Subcutaneous adipose tissue (tissue), 4 donors: ENCODE results near the gene UPK1B. TPM values are rescaled to one million over a fixed set of nuclear protein-coding genes. Genes with fewer than 3 reads are reported as not detected.

ENCODE experiments used
- total RNA-seq, 4 donors: library from RNA; depleted of rRNA; stranded (reverse); fragments of >200 nt; gene quantifications; one replicate each; pipeline ENCODE4 v1.1.0, GENCODE V29; 2016
- TF ChIP-seq, protein P1 (sequence below): fragments of 450-650 bp; IDR thresholded peaks from one replicate; pipeline ENCODE4 v1.5.1; 2016; ENCODE audit warnings: low read depth, mild to moderate bottlenecking, control low read depth, antibody characterized with exemption, moderate library complexity

Gene UPK1B
- total RNA-seq, 4 donors from 2014 or later, result 0.65 TPM; not detected in 3

GRCh38 chr3:119184111-119184510 is 10.7 kb downstream of the UPK1B start:
- TF ChIP-seq, protein P1, sequence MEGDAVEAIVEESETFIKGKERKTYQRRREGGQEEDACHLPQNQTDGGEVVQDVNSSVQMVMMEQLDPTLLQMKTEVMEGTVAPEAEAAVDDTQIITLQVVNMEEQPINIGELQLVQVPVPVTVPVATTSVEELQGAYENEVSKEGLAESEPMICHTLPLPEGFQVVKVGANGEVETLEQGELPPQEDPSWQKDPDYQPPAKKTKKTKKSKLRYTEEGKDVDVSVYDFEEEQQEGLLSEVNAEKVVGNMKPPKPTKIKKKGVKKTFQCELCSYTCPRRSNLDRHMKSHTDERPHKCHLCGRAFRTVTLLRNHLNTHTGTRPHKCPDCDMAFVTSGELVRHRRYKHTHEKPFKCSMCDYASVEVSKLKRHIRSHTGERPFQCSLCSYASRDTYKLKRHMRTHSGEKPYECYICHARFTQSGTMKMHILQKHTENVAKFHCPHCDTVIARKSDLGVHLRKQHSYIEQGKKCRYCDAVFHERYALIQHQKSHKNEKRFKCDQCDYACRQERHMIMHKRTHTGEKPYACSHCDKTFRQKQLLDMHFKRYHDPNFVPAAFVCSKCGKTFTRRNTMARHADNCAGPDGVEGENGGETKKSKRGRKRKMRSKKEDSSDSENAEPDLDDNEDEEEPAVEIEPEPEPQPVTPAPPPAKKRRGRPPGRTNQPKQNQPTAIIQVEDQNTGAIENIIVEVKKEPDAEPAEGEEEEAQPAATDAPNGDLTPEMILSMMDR, result no peak

DNA sequence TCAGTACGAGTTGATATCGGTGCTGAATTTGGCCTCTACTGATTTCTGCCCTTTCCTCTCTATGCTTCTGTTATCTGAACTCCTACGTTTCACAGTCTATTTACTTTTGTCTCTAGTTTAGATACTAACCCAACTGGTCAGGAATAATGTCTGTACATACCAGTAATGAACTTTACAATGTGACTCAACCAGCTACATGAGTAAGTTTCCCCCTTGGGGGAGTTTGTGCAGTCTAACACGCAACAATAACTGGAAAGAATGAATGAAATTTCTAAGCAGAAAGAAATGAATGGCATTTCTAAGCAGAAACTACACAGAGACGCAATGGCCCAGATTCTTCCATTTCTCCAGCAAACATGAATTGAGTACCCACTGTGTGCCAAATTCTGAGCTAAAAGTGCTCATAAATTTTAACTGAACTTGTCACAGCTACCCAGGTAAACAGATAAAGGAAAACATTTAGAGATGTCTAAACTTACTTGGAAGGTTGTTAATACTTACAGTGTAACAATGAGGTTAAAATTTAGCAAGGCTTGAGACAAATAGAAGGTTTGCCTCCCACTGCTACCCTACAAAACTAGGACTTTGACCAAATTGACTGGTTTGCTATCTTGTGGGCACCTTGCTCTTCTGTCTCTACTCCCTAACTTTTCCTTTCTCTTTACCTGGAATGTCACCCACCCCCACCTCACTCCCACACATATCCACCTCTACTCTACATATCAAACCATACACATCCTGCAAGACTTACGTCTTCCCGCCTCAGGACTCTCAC is 11.6 kb downstream of the UPK1B start:
- TF ChIP-seq, protein P1, result no peak

GRCh38 chr3:119187266-119187665 is 13.9 kb downstream of the UPK1B start:
- TF ChIP-seq, protein P1, result no peak

GRCh38 chr3:119191800-119192199 is 18.4 kb downstream of the UPK1B start:
- TF ChIP-seq, protein P1, result no peak

- TF ChIP-seq, protein P1, result no peak
These were observed 21.1 kb downstream of the UPK1B start for GRCh38 chr3:119194237-119195150.

DNA sequence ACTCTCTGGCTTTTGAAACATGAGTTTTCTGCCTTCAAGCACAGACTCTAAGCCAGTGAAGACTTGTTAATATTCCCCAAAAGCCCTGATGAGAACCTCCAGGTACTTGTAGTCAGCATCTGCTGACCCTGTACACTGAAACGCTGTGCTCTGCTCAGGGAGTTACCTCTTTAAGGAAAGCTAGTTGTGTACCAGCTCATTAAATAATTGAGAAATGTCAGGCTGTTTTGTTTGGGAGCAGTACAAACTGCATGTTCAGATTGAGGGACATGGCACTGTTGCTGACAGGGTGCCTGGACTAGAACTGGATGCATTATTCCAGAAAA is 21.7 kb downstream of the UPK1B start:
- TF ChIP-seq, protein P1, result no peak

GRCh38 chr3:119195911-119196310 is 22.5 kb downstream of the UPK1B start:
- TF ChIP-seq, protein P1, result no peak
